A673 (cell line): ENCODE data around the gene MED12L. TPM values are rescaled to one million over a fixed set of nuclear protein-coding genes. Genes with fewer than 3 reads are reported as not detected.

Source experiments
- BruUV-seq: library from RNA; stranded (reverse); fragments of 400-500 nt; replicated peaks from 2 replicates; lab custom pipeline; 2021; lab: Mats Ljungman, UMichigan
- CTCF ChIA-PET: fragments of 300-600 bp; sonication (Branson Sonifier 250); formaldehyde crosslinking; loops from one replicate; lab custom pipeline; 2022; ENCODE audit warnings: antibody characterized with exemption; lab: Charles Lee
- POLR2A ChIA-PET: fragments of 300-600 bp; sonication (Branson Sonifier 250); formaldehyde crosslinking; loops from one replicate; lab custom pipeline; 2022; ENCODE audit warnings: antibody characterized with exemption; ENCODE audit not compliant: low non-redundant PET; lab: Charles Lee
- DNase-seq: peaks from one replicate; pipeline ENCODE4 v3.0.0-alpha.2; 2015; ENCODE audit warnings: low spot score
- H3K27ac ChIP-seq: fragments of 200-600 bp; sonication (generic); 2 replicates; pipeline ENCODE4 v1.5.1; 2016; ENCODE audit warnings: mixed run types, low read depth, mild to moderate bottlenecking, mixed read lengths, antibody characterized with exemption, low read length; ENCODE audit not compliant: poor library complexity, severe bottlenecking
- H3K27me3 ChIP-seq: fragments of 200-600 bp; sonication (generic); replicated peaks from 2 replicates; pipeline ENCODE4 v1.6.1; 2017; ENCODE audit warnings: mixed run types, low read depth, mild to moderate bottlenecking, mixed read lengths, antibody characterized with exemption, low read length; ENCODE audit not compliant: insufficient read depth, poor library complexity
- H3K36me3 ChIP-seq: fragments of 200-600 bp; sonication (generic); 2 replicates; pipeline ENCODE4 v1.6.1; 2016; ENCODE audit warnings: mixed run types, mild to moderate bottlenecking, mixed read lengths, antibody characterized with exemption, low read length; ENCODE audit not compliant: insufficient read depth, poor library complexity, severe bottlenecking
- H3K4me1 ChIP-seq: fragments of 200-600 bp; sonication (generic); 2 replicates; pipeline ENCODE4 v1.6.1; 2017; ENCODE audit warnings: mixed run types, mild to moderate bottlenecking, mixed read lengths, antibody characterized with exemption, low read length; ENCODE audit not compliant: insufficient read depth, poor library complexity, severe bottlenecking
- H3K4me3 ChIP-seq: fragments of 200-600 bp; sonication (generic); 2 replicates; pipeline ENCODE4 v1.5.1; 2016; ENCODE audit warnings: low read depth, mixed run types, mild to moderate bottlenecking, mixed read lengths, low read length; ENCODE audit not compliant: poor library complexity, severe bottlenecking
- H3K9me3 ChIP-seq: fragments of 200-600 bp; sonication (generic); 2 replicates; pipeline ENCODE4 v1.6.1; 2016; ENCODE audit warnings: mixed run types, low read depth, mild to moderate bottlenecking, mixed read lengths, antibody characterized with exemption, low read length; ENCODE audit not compliant: poor library complexity, severe bottlenecking
- CTCF ChIP-seq: fragments of 300-800, 200-600 bp; sonication (generic); conservative IDR thresholded peaks from 2 replicates; pipeline ENCODE4 v1.5.1; 2017; ENCODE audit warnings: low read depth, mild to moderate bottlenecking, antibody characterized with exemption, low read length, moderate library complexity, mixed read lengths
- EZH2 ChIP-seq: fragments of 200-600 bp; sonication (generic); IDR thresholded peaks from 2 replicates; pipeline ENCODE4 v1.6.1; 2017; ENCODE audit warnings: borderline replicate concordance, low read depth, mild to moderate bottlenecking, mixed read lengths, antibody characterized with exemption, low read length; ENCODE audit not compliant: poor library complexity, severe bottlenecking
- intact Hi-C: fragments of 100-400 bp; cut with micrococcal nuclease; formaldehyde crosslinking; loops from one replicate; pipeline ENCODE4 v1.10.0; 2022; ENCODE audit not compliant: unreplicated experiment
- total RNA-seq: library from RNA; stranded (reverse); gene quantifications from 2 replicates; pipeline ENCODE4 v1.2.3, GENCODE V29; 2021

Gene MED12L
- total RNA-seq, 1 experiment from 2014 or later, result 0.71 TPM

DNA sequence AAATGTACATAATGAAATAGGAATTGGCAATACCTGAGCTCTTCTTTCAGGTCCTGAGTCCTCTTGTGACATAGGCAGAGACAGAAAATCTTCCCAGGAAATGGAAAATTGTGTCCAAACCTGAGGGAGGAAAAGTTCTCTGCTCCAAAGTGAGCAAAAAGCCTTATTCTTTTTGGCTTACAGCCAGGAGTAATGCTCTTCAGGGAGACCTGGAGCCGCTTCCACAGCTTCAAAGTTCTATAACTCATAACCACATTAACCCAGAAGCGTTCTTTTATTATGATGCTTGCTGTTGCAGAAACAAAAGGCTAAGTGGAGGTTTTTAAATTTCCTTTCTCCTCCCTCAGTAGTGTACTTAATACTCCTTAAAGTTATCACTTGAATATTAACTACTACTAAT lies 374.8 kb downstream of the MED12L start:
- no peak for TF ChIP-seq CTCF
- TF ChIP-seq EZH2, result no peak
- Histone ChIP-seq H3K4me3 (peak overlapping the region; percentile 59), H3K27me3 (no peaks in the 10 kb centered on the region), H3K4me1 (peaks cover 18% of the 10 kb centered on the region), H3K9me3 (no peaks in the 10 kb centered on the region), H3K36me3 (peaks cover 6% of the 10 kb centered on the region), H3K27ac (peak overlapping the region; percentile 43)
- peak; percentile 28 for DNase-seq
- intact Hi-C loops, result no loop called here
- ChIA-PET CTCF (interaction anchor here (0.7 kb wide), 1 partner anchor 134 kb away, joined by 3 read pairs; no protein-coding TSS in a partner anchor), POLR2A (no interaction called here)
- TSS peak; percentile 75 for BruUV-seq

DNA sequence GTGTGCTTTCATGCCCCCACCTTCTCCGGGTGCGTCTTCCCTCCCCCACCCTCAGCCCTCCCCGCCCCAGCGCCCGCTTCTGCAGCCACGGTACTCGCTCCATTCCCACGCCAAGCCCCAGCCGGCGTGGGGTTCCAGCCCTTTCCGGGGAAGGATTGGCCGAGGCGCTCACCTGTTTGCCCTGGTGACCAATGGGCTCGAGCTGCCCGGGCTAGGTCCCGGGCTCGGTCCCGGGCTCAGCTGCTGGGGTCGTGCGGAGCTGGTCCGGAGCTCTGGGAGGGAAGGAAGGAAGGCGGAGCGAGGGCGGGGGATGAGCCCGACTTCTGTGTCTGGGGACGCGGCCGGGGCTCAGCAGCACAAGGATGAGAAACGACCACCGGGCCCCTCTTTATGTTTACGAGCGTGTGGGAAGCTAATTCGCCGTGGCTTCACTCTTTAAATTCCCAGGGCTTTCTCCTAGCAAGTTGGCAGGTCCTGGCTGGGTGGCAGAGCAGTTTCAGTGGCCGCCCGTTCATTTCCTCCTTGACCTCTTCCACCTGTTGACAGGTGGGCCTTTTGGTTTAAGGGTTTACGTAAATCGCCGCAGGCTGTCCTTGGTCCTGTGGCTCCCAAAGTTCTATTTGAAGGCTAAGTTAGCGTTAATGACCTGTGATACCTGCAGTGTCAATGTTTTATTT lies 375.4 kb downstream of the MED12L start, which contains the start of gene IGSF10:
IGSF10 (minus strand) TSS at position 288 of the 677 bp plus-strand sequence. CDS start 2,352 bp downstream, outside the sequence.
- Histone ChIP-seq H3K4me3 (peak within 1 kb of the TSS; percentile 59), H3K27ac (peak within 1 kb of the TSS; percentile 43), H3K36me3 (peaks cover 2% of the 10 kb centered on the region), H3K9me3 (no peaks in the 10 kb centered on the region), H3K4me1 (peaks cover 18% of the 10 kb centered on the region), H3K27me3 (no peaks in the 10 kb centered on the region)
- peak; percentile 53 for DNase-seq
- POLR2A ChIA-PET, result no interaction called here
- no peak for TF ChIP-seq EZH2
- TF ChIP-seq CTCF, result no peak
- intact Hi-C loops, result no loop called here
- TSS peak; percentile 90 for BruUV-seq
- CTCF ChIA-PET, result interaction anchor here (0.7 kb wide), 1 partner anchor 135 kb away, joined by 3 read pairs; no protein-coding TSS in a partner anchor

DNA sequence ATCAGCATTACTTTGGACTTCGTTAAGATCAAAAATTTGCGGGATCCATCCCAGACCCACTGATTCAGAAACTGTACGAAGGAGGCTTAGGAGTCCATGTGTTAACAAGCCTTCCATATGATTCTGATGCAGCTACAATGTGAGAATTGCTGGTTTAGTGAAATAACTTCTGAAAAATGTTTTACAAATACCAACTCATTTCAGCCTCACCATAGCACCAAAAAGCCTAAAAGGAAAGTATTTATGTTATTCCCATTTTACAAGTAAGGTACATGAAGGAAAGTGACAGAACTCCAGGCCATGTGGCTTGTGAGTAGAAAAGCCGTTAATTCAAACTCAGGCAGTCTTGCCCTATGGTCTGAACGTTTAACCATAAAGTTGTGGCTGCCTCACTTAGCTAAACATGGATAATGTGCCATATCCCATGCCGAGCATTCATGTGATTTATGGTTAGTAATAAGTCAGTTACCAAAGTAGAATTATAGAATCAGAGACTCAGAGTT lies 376.9 kb downstream of the MED12L start:
- no TSS peak for BruUV-seq
- Histone ChIP-seq H3K9me3 (no peaks in the 10 kb centered on the region), H3K4me3 (no peak overlapping the region), H3K36me3 (no peaks in the 10 kb centered on the region), H3K27me3 (no peaks in the 10 kb centered on the region), H3K4me1 (peaks cover 18% of the 10 kb centered on the region), H3K27ac (no peak overlapping the region)
- ChIA-PET CTCF (no interaction called here), POLR2A (no interaction called here)
- intact Hi-C loops, result no loop called here
- no peak for TF ChIP-seq CTCF
- TF ChIP-seq EZH2, result no peak
- no peak for DNase-seq
